OCI-M2 (cell line): Measurements from ENCODE around the gene NAGLU.
"Not testable (repeated sequence)": the region's sequence is repeated elsewhere in the genome, so short reads cannot be mapped to it uniquely, and the experiment has no call there.

Experiments used
- DNase-seq: peaks from one replicate; lab custom pipeline; 2025; ENCODE audit not compliant: unreplicated experiment; lab: John Stamatoyannopoulos, UW

Gene NAGLU

DNA sequence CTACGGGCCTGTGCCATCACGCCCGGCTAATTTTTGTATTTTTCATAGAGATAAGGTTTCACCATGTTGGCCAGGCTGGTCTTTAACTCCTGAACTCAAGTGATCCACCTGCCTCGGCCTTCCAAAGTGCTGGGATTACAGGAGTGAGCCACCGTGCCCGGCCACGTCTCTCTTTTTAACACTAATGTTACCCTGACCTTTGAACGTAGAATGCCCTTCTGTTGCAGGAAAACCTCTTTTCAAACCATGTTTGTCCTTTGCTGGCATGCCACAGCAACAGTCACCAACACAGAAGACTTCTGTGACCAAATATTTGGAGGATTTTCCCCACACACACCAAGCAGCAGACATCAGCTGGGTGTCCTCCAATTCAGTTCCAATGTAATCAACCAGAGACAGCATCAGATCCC is 8.8 kb downstream of the NAGLU start:
- no peak for DNase-seq

DNA sequence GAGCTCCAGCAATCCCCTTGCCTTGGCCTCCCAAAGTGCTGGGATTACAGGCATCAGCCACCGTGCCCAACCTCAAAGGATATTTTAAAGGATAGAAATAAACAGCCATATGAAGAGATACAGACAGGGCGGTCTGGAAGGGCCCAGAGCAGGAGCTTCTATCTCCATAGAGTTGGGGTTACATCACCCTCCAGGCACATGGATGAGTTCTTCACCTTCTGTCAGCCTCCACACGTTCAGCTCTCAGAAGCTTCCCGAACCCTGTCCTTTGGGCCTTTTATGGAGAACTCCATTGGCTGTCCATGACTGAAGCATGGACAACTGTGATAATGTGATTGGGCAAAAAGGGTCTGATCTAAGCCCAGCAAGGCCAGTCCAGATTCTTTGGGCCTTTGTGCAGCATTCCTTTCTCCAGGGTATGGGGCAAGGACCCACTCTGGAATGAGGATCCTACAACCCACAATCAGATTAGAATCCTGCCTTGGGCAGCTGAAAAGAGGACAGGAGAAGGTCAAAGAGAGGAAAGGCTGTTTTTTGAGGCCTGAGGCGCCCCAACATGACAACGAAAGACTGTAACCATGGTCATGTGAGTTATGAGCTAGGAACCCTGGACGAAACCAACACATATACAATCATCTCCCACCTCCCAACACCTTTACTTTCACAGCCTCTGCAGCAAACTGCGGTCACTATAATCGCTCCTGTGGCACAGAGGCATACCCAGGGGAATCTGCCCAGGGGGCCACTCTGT is 9.9 kb downstream of the NAGLU start:
- DNase-seq: not testable (repeated sequence)

DNA sequence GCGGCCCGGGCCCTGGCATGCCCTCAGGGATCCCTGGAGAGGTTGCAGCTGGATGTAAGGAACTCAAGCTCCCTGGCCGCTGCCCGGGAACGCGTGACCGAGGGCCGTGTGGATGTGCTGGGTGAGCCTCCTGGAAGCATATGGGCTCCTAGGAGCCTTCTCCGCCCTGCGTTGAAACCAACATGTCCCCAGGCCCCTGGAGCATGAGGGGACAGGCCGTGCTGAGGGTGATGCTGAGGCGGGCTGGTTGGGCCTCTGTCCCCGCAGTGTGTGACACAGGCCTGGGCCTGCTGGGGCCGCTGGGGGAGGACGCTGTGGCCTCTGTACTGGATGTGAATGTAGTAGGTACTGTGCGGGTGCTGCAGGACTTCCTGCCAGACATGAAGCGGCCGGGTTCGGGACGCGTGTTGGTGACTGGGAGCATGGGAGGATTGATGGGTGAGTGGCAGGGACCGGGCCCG is 11.0 kb downstream of the NAGLU start:
- no peak for DNase-seq

DNA sequence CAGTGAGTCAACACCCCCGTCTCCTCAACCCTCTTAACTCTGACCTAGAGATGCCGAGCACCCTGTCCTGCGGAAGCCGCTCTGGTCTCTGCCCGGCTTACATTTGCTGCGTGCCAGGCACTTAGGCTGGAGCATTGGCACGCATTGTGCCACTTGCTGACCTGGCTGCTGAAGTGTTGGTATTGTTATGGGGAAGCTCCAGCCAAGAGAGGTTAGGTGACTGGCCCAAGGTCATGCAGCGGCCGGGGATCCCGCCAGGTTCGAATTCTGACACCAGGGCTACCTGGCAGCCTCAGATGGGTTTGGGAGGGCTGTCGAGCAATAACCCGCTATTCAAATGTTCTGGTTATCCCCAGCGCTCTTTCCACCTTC is 11.6 kb downstream of the NAGLU start:
- DNase-seq: no peak

DNA sequence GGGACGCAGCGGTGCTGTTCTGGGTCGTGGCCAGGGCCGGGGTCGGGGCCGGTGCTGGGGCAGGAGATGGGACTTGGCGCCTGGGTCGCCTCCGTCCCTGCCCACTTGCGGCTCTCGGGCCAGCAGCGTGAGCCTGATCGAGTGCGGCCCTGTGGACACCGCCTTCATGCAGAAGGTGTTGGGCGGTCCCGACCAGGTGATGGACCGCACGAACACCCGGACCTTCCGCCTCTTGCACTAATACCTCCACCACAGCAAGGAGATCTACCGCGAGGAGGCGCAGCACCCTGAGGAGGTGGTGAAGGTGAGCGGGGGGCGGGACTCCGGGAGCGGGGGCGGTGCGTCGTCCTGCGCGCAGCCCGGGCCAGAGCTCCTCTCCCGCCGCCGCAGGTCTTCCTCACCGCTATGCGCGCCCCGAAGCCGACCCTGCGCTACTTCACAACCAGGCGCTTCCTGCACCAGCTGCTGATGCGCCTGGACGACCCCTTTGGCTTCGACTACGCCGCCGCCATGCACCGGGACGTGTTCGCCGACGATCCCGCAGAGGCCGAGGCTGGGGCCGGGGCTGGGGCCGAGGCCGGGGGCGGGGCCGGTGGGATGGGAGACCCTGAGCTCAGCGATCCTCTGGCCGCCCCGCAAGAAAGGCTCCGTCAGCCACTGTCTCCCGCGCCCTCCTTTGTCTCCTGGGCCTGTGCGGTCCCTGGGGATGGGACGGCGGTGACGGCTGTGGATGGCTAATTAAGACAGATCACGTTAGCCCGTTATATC is 12.2 kb downstream of the NAGLU start:
- no peak for DNase-seq

DNA sequence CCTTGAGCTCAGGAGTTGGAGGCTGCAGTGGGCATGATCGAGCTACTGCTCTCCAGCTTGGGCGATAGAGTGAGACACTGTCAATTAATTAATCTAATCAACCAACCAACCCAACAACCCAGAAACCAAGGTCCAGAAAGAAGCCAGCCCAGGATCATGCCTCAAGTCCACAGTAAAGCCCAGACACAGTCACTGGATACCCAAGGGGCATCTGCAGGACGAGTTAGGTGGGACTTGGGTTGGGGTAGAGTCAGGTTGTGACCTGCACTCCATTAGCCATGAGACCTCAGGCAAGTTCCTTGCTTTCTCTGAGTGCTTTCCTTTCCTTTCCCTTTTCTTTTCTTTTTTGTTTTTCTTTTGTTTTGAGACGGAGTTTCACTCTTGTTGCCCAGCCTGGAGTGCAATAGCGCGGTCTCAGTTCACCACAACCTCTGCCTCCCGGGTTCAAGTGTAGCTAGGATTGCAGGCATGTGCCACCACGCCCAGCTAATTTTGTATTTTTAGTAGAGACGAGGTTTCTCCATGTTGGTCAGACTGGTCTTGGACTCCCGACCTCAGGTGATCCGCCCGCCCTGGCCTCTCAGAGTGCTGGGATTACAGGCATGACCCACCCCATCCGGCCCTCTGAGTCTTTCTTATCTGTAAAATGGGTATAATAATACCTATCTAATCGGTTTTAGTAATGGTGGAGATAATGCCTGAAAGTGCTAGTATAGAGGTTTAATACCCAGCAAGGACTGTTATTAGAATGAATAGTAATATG is 13.1 kb downstream of the NAGLU start:
- DNase-seq: no peak

DNA sequence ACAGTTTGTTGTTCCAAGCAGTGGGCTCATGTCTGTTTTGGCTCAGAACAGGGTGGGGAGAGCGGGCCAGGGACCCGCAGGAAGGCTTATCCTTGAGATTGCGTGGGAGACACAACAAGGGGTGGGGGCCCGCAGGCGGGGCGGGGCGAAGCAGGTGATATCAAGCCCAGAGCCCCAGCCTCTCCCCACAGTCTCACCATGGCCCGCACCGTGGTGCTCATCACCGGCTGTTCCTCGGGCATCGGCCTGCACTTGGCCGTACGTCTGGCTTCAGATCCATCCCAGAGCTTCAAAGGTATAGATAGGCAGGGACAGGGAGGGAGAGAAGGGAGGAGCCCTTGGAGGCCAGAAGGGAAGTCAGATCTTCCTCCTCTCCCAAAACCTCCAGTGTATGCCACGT is 16.7 kb downstream of the NAGLU start, which contains the start of gene HSD17B1:
Gene HSD17B1, plus strand, starts transcription at position 188 of the 400 bp plus-strand sequence. Its CDS starts 11 bp downstream, at position 199.
- not testable (repeated sequence) for DNase-seq

DNA sequence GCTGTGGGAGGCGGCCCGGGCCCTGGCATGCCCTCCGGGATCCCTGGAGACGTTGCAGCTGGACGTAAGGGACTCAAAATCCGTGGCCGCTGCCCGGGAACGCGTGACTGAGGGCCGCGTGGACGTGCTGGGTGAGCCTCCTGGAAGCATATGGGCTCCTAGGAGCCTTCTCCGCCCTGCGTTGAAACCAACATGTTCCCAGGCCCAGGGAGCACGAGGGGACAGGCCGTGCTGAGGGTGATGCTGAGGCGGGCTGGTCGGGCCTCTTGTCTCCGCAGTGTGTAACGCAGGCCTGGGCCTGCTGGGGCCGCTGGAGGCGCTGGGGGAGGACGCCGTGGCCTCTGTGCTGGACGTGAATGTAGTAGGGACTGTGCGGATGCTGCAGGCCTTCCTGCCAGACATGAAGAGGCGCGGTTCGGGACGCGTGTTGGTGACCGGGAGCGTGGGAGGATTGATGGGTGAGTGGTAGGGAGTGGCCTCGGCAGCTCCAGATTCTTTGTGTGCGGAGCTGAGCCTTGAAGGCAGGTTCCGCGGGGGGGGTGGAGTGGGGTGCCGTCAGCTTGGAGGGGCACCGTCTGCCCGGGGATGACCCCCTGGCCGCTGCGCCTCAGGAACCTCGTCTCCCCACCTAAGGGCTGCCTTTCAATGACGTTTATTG is 17.2 kb downstream of the NAGLU start:
- DNase-seq: no peak

DNA sequence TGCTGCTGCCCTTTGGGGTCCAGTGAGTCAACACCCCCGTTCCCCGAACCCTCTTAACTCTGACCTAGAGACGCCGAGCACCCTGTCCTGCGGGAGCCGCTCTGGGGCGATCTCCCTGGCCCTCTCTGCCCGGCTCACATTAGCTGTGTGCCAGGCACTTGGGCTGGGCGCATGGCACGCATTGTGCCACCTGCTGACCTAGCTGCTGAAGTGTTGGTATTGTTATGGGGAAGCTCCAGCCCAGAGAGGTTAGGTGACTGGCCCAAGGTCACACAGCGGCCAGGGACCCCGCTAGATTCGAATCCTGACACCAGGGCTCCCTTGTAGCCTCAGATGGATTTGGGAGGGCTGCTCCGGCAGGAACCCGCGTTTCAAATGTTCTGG is 17.8 kb downstream of the NAGLU start:
- no peak for DNase-seq

DNA sequence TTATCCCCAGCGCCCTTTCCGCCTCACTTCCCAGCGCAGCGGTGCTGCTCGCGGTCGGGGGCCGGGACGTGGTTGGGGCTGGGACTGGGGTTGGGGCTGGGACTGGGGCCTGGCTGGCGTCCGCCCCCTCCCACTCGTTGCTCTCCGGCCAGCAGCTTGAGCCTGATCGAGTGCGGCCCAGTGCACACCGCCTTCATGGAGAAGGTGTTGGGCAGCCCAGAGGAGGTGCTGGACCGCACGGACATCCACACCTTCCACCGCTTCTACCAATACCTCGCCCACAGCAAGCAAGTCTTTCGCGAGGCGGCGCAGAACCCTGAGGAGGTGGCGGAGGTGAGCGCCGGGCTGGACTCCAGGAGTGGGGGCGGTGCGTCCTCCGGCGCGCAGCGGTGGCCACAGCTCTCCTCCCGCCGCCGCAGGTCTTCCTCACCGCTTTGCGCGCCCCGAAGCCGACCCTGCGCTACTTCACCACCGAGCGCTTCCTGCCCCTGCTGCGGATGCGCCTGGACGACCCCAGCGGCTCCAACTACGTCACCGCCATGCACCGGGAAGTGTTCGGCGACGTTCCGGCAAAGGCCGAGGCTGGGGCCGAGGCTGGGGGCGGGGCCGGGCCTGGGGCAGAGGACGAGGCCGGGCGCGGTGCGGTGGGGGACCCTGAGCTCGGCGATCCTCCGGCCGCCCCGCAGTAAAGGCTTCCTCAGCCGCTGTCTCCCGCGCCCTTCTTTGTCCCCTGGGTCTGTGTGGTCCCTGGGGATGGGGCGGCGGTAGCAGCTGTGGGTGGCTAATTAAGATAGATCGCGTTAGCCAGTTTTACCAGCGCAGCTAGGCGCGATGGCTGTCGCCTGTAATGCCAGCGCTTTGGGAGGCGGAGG is 18.4 kb downstream of the NAGLU start:
- no peak for DNase-seq

DNA sequence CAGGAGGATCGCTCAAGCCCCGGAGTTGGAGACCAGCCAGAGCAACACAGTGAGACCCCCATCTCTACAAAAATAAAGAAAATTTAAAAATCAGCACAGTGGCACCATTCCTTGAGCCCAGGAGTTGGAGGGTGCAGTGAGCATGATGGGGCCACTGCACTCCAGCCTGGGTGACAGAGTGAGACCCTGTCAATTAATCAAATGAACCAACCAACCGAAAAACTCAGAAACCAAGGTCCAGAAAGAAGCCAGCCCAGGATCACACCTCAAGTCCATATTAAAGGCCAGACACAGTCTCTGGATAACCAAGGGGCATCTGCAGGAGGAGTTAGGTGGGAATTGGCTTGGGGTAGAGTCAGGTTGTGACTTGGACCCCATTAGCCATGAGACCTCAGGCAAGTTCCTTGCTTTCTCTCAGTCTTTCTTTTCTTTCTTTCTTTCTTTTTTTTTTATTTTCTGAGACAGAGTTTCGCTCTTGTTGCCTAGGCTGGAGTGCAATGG is 19.1 kb downstream of the NAGLU start:
- no peak for DNase-seq

DNA sequence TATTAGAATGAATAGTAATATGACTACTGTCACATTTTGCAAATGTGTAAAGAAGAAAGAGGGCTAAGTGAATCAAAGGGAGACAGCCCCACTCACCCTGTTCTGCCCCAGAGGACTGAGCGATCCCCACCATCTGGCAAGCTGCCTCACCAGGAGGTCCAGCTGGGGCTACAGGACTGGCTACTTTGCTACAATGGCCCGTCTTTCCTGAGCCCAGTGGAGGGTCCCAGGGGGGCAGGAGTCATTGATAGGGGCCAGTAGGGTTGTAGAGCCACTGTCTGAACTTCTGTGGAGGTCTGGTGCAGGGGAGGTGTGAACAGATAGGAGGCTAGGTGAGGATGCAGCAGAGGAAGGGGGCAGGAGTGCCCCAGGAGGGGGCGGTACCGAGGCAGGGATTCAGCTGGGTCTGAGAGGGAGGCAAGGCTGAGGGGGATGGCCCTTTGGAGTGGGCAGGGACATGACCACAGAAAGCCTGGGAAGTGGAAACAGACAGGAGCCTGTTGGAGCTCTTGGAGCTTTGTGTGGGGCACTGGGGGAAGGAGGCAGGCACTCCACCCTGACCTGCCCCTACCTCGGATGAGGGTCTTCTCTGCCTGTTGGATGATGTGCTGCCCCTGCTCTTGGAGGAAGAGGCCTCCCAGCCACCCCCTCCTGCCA is 20.0 kb downstream of the NAGLU start:
- DNase-seq: not testable (repeated sequence)

DNA sequence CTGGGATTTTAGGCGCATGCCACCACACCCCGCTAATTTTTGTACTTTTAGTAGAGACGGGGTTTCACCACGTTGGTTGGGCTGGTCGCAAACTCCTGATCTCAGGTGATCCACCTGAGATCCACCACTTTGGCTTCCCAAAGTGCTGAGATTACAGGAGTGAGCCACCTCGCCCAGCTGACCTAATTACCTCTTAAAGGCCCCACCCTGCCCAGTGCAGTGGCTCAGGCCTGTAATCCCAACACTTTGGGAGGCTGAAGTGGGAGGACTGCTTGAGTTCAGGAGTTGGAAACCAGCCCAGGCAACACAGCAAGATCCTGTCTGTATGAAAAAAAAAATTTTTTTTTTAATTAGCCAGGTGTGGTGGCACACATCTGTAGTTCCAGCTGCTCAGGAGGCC is 23.0 kb downstream of the NAGLU start:
- no peak for DNase-seq

DNA sequence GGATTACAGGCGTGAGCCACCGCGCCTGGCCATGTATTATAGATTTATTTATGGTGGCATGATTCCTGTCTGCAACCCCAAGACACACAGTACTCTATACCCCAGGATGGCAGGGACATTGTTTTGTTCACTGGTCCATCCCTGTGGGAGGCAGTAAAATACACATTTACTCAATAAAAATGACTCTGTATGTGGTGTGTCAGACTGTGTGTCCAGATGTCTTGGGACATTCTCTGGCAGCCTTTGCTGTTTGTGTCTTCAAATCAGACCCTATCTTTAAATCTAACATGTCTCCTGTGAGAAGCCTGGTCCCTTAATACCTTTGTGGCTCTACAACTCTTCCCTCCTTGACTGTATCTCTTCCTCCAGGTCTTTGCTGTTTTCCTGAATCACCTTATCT is 24.2 kb downstream of the NAGLU start:
- DNase-seq: no peak

DNA sequence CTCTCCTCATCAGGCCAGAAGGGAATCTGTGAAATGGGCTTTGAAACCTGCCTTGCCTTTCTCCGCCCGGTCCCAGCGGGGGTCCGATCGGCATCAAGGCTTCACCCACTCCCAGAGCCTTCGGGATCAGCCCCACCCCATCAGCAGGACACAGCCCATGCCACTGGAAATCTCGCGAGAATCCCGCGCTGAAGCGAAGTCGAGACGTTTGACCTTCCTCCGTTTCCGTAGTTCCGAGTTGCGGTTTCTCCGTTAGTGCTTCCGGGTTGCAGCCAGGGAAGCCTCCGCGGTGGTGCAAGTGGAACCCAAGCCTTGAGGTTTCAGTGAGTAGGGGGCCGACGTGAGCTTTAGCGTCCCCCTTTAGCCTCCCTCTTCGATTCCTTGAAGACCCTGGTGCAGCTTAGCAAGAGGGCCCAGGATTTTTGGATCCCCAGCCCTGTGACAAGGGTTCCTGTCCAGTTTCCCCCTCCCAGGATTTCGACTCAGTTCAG is 25.9 kb downstream of the NAGLU start, which contains the start of gene COASY:
Gene COASY, plus strand, starts transcription at position 252 of the 491 bp plus-strand sequence. CDS start 475 bp downstream, outside the sequence.
- DNase-seq: peak; percentile 79

DNA sequence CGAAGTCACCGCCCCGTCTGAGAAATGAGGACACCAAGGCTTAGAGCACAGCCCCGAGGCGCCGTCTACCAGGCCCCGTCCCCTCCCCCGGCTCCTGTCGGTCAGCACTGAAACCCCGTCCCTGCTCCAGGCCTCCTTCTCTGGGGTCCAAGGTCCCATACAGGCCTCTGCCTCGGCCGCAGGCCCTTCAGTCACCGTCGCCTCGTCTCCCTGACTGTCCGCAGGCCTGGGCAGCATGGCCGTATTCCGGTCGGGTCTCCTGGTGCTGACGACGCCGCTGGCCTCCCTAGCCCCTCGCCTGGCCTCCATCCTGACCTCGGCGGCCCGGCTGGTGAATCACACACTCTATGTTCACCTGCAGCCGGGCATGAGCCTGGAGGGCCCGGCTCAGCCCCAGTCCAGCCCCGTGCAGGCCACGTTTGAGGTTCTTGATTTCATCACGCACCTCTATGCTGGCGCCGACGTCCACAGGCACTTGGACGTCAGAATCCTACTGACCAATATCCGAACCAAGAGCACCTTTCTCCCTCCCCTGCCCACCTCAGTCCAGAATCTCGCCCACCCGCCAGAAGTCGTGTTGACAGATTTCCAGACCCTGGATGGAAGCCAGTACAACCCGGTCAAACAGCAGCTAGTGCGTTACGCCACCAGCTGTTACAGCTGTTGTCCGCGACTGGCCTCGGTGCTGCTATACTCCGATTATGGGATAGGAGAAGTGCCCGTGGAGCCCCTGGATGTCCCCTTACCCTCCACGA is 26.5 kb downstream of the NAGLU start:
- no peak for DNase-seq

DNA sequence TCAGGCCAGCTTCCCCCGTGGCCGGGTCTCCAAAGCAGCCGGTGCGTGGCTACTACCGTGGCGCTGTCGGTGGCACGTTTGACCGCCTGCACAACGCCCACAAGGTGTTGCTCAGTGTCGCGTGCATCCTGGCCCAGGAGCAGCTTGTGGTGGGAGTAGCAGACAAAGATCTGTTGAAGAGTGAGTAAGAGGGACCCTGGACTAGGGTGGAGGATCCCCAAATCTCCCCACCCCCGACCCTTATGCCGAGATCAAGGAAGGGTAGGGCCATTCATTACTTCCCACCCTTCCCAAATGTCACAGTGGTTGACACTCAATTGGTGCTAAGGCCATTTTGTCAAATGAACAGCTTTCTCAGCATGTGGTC is 27.1 kb downstream of the NAGLU start:
- DNase-seq: no peak

DNA sequence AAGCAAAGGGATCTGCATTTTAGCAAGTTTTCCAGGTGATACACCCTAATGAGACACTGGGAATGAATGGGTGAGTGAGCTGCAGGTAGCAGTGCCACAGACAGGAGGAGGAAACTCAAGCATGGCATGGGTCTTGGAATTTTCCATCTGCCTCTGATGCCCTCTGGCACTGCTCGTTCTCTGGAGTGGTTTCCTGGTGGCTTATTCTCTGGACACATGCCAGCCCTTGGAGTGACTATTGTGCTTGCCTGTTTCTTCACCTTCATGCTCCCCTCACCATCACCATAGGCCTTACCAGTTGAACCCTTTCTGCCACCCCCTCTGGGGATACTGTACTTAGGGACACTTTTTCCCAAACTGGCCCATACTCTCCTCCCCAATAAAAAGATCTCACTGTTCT is 27.5 kb downstream of the NAGLU start:
- DNase-seq: no peak
